HG02885 (cell line): ENCODE data around the gene MS4A10.
A peak's percentile ranks its signal among the peaks of the same experiment; 100 is the strongest.

Source experiments
- ATAC-seq: cut with Tn5 transposase; IDR thresholded peaks from one replicate; pipeline ENCODE4 v1.9.1; 2021; ENCODE audit warnings: mild to moderate bottlenecking; ENCODE audit not compliant: unreplicated experiment, poor library complexity

The MS4A10 gene

GRCh38 chr11:60764879-60765278 lies 20.3 kb upstream of the MS4A10 start:
- ATAC-seq = peak; percentile 37

DNA sequence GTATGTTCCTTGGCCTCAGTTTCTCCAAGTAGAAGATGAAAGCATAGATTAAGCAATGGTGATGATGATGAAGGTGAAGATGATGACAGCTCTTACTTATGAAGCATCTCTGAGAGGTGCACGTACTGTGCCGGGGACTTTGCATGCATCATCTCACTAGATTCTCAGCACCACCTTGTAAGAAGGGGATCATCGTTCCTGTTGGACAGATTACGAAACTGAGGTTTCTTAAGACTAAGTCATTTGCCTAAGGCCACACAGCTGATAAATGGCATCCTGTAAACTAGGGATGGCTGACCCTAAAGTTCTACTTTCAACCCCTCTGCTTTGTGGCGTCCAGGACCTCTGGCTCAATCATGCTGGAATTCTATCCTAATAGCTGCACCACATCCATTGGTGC lies 19.8 kb upstream of the MS4A10 start:
- ATAC-seq = no peak

DNA sequence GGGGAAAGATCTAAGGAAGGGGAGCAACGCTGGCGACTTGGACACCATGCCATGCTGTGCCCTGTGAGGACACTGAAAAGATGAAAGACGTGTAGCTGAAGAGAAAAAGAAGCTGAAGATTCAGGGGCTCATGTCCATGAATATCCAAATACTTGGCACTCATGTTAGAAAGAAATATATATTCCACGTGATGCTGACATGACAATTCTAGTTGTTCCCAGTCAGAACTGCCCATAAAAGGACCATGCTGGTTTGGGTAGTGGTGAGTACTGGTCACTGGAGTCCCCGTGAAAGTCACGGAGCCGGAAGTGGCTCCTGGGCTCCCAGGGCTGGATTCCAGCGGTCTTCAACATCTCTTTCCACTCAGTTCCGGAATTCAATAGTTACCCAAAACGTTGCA lies 18.6 kb upstream of the MS4A10 start:
- no peak for ATAC-seq

GRCh38 chr11:60767388-60767811 lies 17.7 kb upstream of the MS4A10 start:
- no peak for ATAC-seq

DNA sequence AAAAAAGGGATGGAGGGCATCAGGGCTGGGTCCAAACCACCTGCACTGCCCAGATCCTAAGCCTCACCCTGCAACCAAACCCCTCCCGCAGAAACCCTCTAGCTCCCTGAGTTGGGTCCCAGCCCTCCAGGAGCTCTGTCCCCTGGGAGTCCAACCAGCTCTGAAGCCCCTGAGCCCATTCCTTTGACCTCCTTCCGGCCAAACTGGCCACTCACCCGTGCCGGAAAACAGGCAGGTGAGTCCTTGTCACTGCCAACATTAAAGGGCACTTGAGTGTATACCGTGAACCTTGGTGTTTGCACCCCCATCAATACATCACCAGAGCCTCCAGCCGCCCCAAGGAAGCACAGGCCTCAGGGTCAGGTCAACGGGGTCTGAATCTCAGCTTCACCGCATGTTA lies 16.9 kb upstream of the MS4A10 start:
- no peak for ATAC-seq

DNA sequence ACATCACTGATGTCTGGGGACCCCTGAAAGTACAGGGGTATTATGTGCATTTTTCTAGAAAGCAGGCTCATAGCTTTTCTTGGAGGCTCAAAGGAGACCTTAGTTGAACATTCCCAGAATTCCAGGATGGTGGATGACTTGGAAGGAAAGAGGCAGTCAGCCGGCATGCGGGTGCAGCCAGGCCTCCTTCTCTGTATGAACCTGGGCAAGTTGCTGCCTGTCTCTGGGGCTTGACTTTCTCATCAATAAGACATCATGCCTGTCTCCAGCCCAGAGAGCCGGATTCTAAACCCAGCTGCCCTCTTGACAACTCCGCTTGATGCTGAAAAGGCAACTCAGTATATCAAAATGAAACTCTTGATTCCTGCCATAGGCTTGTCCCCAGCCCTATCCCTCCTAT lies 15.9 kb upstream of the MS4A10 start:
- ATAC-seq = no peak

GRCh38 chr11:60769811-60770210 lies 15.3 kb upstream of the MS4A10 start:
- ATAC-seq = no peak

- ATAC-seq = no peak
These were observed 14.0 kb upstream of the MS4A10 start for GRCh38 chr11:60771146-60771545.

- ATAC-seq = peak; percentile 42
These were observed 13.1 kb upstream of the MS4A10 start for GRCh38 chr11:60771879-60772525.

GRCh38 chr11:60772666-60773065 lies 12.5 kb upstream of the MS4A10 start:
- no peak for ATAC-seq

GRCh38 chr11:60774726-60775125 lies 10.4 kb upstream of the MS4A10 start:
- ATAC-seq = no peak

GRCh38 chr11:60775420-60775961 lies 9.6 kb upstream of the MS4A10 start:
- peak; percentile 62 for ATAC-seq

GRCh38 chr11:60776167-60776566 lies 9.0 kb upstream of the MS4A10 start:
- no peak for ATAC-seq

GRCh38 chr11:60777106-60777505 lies 8.0 kb upstream of the MS4A10 start:
- no peak for ATAC-seq

DNA sequence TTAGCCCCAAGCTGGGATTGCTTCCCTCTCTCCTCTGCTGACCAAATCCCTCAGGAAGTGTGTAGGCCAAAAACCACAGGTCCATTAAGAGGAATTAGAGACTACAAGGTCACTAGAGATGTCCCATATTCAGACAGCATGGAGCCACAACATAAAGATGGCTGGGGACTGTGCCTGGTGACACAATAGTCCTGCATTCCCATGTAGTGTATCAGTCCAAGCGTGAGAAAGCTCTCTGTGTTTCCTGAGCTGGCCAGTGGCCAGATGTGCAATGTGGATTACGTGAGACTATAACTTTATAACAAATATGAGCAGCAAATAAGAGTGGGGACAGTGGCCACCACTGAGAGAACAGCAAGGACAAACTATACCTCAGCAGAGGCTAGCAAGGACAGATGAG lies 7.6 kb upstream of the MS4A10 start:
- no peak for ATAC-seq

GRCh38 chr11:60780065-60780464 lies 5.1 kb upstream of the MS4A10 start:
- no peak for ATAC-seq

GRCh38 chr11:60780774-60781173 lies 4.4 kb upstream of the MS4A10 start:
- ATAC-seq = no peak

DNA sequence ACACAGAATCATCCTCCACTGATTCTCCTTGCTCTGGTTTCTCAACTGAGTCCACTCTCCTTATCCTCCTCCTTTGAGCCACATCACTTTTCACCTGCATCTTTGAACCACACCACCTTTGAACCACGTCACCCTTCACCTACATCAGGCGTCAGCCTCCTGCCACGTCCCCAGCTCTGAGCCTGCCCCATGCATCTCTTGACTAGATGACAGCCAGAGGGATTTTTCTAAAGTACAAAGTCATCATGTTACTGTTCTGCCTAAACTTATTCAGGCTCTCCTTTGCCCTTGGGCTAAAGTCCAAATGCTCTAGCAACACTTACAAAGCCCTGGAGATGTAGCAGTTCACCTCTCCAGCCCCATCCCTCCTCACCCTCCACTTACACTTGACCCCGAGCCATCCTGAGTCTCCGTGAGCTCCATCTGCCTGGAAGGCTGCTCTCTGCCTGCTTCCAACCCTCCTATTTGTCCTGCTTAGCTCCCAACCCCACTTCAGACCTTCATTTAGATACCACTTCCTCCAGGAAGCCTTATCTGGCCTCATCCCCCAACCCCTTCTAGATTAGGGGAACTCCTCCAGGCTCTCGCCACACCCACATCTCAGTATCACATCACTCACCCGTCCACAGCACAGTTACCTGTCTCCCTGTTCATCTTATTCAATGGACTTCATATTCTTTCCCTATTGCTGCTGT lies 3.7 kb upstream of the MS4A10 start:
- no peak for ATAC-seq

GRCh38 chr11:60781981-60782316 lies 3.2 kb upstream of the MS4A10 start:
- no peak for ATAC-seq

GRCh38 chr11:60782393-60783140 lies 2.6 kb upstream of the MS4A10 start:
- no peak for ATAC-seq

DNA sequence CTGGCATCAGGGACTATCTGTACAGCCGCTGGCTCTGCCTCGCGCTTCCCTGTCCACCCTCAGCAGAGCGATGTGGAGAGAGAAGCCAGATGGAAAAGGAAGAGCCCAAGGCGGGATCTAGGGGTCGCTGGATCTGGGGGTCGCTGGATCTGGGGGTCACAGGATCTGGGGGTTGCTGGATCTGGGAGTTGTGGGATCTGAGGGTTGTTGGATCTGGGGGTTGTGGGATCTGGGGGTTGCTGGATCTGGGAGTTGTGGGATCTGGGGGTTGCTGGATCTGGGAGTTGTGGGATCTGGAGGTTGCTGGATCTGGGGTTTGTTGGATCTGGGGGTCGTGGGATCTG lies 2.0 kb upstream of the MS4A10 start:
- no peak for ATAC-seq
